HCT116 (cell line): Measurements from ENCODE around the gene NAALAD2. TPM values are rescaled to one million over a fixed set of nuclear protein-coding genes. Genes with fewer than 3 reads are reported as not detected.
"Not testable (repeated sequence)": the region's sequence is repeated elsewhere in the genome, so short reads cannot be mapped to it uniquely, and the experiment has no call there.

Experiments
- ATAC-seq: fragments of 200-7000 bp; cut with Tn5 transposase; 2 replicates; pipeline ENCODE4 v1.9.1; 2020; ENCODE audit warnings: mild to moderate bottlenecking, moderate library complexity
- BruUV-seq: library from RNA; stranded (reverse); fragments of 400-500 nt; replicated peaks from 2 replicates; lab custom pipeline; 2021; lab: Mats Ljungman, UMichigan
- CTCF ChIA-PET: fragments of 300-600 bp; sonication (Branson Sonifier 250); formaldehyde crosslinking; loops from one replicate; lab custom pipeline; 2021; ENCODE audit warnings: antibody characterized with exemption; lab: Charles Lee
- POLR2A ChIA-PET: fragments of 300-600, 350-600 bp; sonication (Branson Sonifier 250); formaldehyde crosslinking; loops from one replicate; lab custom pipeline; 2021; ENCODE audit warnings: antibody characterized with exemption; lab: Charles Lee
- RAD21 ChIA-PET, 2 experiments: fragments of 300-600 bp; sonication (Branson Sonifier 250); formaldehyde crosslinking; loops; one replicate each; lab custom pipeline; 2023; ENCODE audit warnings: low total read pairs in 2 of 2; ENCODE audit not compliant: uncharacterized antibody in 2 of 2, unreplicated experiment in 2 of 2, low non-redundant PET in 1 of 2; lab: Charles Lee
- DNase-seq: peaks from one replicate; pipeline ENCODE4 v3.0.0-alpha.2; 2010; ENCODE audit warnings: low read depth, low spot score
- H2AFZ ChIP-seq: fragments of 200-600 bp; shearing (Covaris generic), sonication (generic); 2 replicates; pipeline ENCODE4 v1.6.1; 2017; ENCODE audit warnings: low read depth, mixed run types, mixed read lengths, antibody characterized with exemption, low read length; ENCODE audit not compliant: poor library complexity, severe bottlenecking
- H3K27ac ChIP-seq: 2 replicates; pipeline ENCODE4 v1.5.1; 2012; ENCODE audit warnings: low read depth, low read length
- H3K27me3 ChIP-seq: fragments of 200-600 bp; sonication (generic); 2 replicates; pipeline ENCODE4 v1.6.1; 2016; ENCODE audit warnings: mixed run types, low read length, mixed read lengths; ENCODE audit not compliant: insufficient read depth
- H3K36me3 ChIP-seq, 2 experiments: fragments of 200-500 bp in 1 of 2; fragments of 200-600 bp in 1 of 2; sonication (Bioruptor generic) in 1 of 2; sonication (generic) in 1 of 2; 2 replicates each; pipeline versions ENCODE4 v1.5.1 to v1.6.1; 2014 to 2016; ENCODE audit warnings: low read length in 2 of 2, inconsistent platforms in 1 of 2, mixed read lengths in 1 of 2, mixed run types in 1 of 2; ENCODE audit not compliant: insufficient read depth in 2 of 2, control insufficient read depth in 1 of 2
- H3K4me1 ChIP-seq, 2 experiments: fragments of 200-600 bp in 1 of 2; sonication (generic) in 1 of 2; 2 replicates each; pipeline versions ENCODE4 v1.5.1 to v1.6.1; 2012 to 2017; ENCODE audit warnings: low read length in 2 of 2, inconsistent platforms in 1 of 2, mild to moderate bottlenecking in 1 of 2, mixed read lengths in 1 of 2, mixed run types in 1 of 2, moderate library complexity in 1 of 2; ENCODE audit not compliant: insufficient read depth in 2 of 2, control insufficient read depth in 1 of 2
- H3K4me2 ChIP-seq: fragments of 200-600 bp; sonication (generic); 2 replicates; pipeline ENCODE4 v1.6.1; 2017; ENCODE audit warnings: mixed run types, low read length, mixed read lengths
- H3K4me3 ChIP-seq, 2 experiments: fragments of 200-600 bp in 1 of 2; sonication (generic) in 1 of 2; replicated peaks in 1 of 2; 2 replicates each; pipeline ENCODE4 v1.5.1; 2011 to 2016; ENCODE audit warnings: low read length in 2 of 2, control low read depth in 1 of 2, low read depth in 1 of 2, mild to moderate bottlenecking in 1 of 2, mixed read lengths in 1 of 2, mixed run types in 1 of 2
- H3K79me2 ChIP-seq: fragments of 200-600 bp; sonication (generic); 2 replicates; pipeline ENCODE4 v1.6.1; 2017; ENCODE audit warnings: mild to moderate bottlenecking, mixed run types, low read length, moderate library complexity, mixed read lengths; ENCODE audit not compliant: insufficient read depth
- H3K9ac ChIP-seq: fragments of 200-600 bp; sonication (generic); 2 replicates; pipeline ENCODE4 v1.6.1; 2016; ENCODE audit warnings: low read length, mixed read lengths
- H3K9me2 ChIP-seq: fragments of 200-600 bp; sonication (generic), shearing (Covaris generic); 2 replicates; pipeline ENCODE4 v1.6.1; 2017; ENCODE audit warnings: mixed run types, mild to moderate bottlenecking, moderate library complexity; ENCODE audit not compliant: insufficient read depth
- H3K9me3 ChIP-seq, 2 experiments: fragments of 200-500 bp in 1 of 2; fragments of 200-600 bp in 1 of 2; sonication (Bioruptor generic) in 1 of 2; sonication (generic) in 1 of 2; 2 replicates each; pipeline ENCODE4 v1.6.1; 2014 to 2017; ENCODE audit warnings: low read length in 2 of 2, mixed read lengths in 2 of 2, inconsistent platforms in 1 of 2, low read depth in 1 of 2, mild to moderate bottlenecking in 1 of 2, mixed run types in 1 of 2, moderate library complexity in 1 of 2; ENCODE audit not compliant: control insufficient read depth in 1 of 2, insufficient read depth in 1 of 2
- H4K20me1 ChIP-seq: fragments of 200-600 bp; sonication (generic), shearing (Covaris generic); 2 replicates; pipeline ENCODE4 v1.6.1; 2017; ENCODE audit warnings: mixed run types, mild to moderate bottlenecking, moderate library complexity; ENCODE audit not compliant: insufficient read depth
- ELF1 ChIP-seq: IDR thresholded peaks from 2 replicates; pipeline ENCODE4 v1.6.1; 2012; ENCODE audit warnings: low read depth, borderline replicate concordance
- RAD21 ChIP-seq: IDR thresholded peaks from 2 replicates; pipeline ENCODE4 v1.6.1; 2012; ENCODE audit warnings: low read depth, mild to moderate bottlenecking
- intact Hi-C: fragments of 100-400 bp; cut with micrococcal nuclease; formaldehyde crosslinking; loops from 2 replicates; pipeline ENCODE4 v1.10.0; 2022
- total RNA-seq: library from RNA; stranded (reverse); gene quantifications from one replicate; pipeline ENCODE4 v1.2.1, GENCODE V29; 2021; ENCODE audit not compliant: unreplicated experiment
- TF ChIP-seq, protein P1 (sequence below), 3 experiments: fragments of 200-600 bp in 1 of 3; sonication (generic) in 1 of 3; IDR thresholded peaks in 2 of 3; conservative IDR thresholded peaks in 1 of 3; 2 replicates each; pipeline ENCODE4 v1.5.1; 2012 to 2017; ENCODE audit warnings: low read depth in 2 of 3, low read length in 2 of 3, antibody characterized with exemption in 1 of 3, borderline replicate concordance in 1 of 3, control low read depth in 1 of 3, mild to moderate bottlenecking in 1 of 3, mixed read lengths in 1 of 3, mixed run types in 1 of 3, moderate library complexity in 1 of 3; ENCODE audit not compliant: insufficient read depth in 1 of 3

The NAALAD2 gene
- total RNA-seq, 1 experiment from 2014 or later: not detected

DNA sequence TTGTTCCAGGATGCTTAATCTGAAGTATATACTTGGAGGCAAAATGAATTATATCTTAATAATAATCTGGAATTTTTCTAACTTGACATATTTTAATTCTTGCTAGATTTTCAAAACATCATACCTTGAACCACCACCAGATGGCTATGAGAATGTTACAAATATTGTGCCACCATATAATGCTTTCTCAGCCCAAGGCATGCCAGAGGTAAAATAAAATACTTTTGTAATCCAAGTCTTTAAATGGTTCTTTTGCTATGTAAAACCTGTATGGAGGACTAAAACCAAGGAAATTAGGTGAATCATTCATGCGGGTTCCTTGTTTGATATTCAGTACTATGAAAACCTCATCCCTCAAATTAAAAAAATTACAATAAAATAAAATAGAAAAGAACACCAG is 14.4 kb downstream of the NAALAD2 start:
- ChIA-PET CTCF (no interaction called here), POLR2A (no interaction called here), RAD21 (no interaction called here)
- H3K4me1 ChIP-seq: no peaks in the 10 kb centered on the region
- H3K79me2 ChIP-seq: no peaks in the 10 kb centered on the region
- BruUV-seq: no TSS peak
- DNase-seq: no peak
- H3K27me3 ChIP-seq: peaks cover 10% of the 10 kb centered on the region
- intact Hi-C loops: no loop called here
- H3K4me3 ChIP-seq: no peak overlapping the region
- H2AFZ ChIP-seq: no peak overlapping the region
- H3K4me2 ChIP-seq: no peak overlapping the region
- no peaks in the 10 kb centered on the region for H3K9me3 ChIP-seq
- H3K36me3 ChIP-seq: no peaks in the 10 kb centered on the region
- no peak overlapping the region for H3K27ac ChIP-seq
- TF ChIP-seq ELF1: no peak
- peak; percentile 6; the same call in 1 of the 2 replicates for TF ChIP-seq RAD21
- TF ChIP-seq, protein P1, sequence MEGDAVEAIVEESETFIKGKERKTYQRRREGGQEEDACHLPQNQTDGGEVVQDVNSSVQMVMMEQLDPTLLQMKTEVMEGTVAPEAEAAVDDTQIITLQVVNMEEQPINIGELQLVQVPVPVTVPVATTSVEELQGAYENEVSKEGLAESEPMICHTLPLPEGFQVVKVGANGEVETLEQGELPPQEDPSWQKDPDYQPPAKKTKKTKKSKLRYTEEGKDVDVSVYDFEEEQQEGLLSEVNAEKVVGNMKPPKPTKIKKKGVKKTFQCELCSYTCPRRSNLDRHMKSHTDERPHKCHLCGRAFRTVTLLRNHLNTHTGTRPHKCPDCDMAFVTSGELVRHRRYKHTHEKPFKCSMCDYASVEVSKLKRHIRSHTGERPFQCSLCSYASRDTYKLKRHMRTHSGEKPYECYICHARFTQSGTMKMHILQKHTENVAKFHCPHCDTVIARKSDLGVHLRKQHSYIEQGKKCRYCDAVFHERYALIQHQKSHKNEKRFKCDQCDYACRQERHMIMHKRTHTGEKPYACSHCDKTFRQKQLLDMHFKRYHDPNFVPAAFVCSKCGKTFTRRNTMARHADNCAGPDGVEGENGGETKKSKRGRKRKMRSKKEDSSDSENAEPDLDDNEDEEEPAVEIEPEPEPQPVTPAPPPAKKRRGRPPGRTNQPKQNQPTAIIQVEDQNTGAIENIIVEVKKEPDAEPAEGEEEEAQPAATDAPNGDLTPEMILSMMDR (IDR thresholded peaks at IDR 0.05 in 2 of 3, conservative IDR thresholded peaks at IDR 0.05 in 1 of 3; ENCODE audit: borderline replicate concordance in 1 of 3, insufficient read depth in 1 of 3, low read depth in 2 of 3, low read length in 2 of 3): 0 out of 6 replicates have a peak, but pooled peaks of 1 of the 3 experiments have one; percentile 19
- H3K9me2 ChIP-seq: no peaks in the 10 kb centered on the region
- no peak for ATAC-seq
- no peaks in the 10 kb centered on the region for H4K20me1 ChIP-seq
- H3K9ac ChIP-seq: no peak overlapping the region

DNA sequence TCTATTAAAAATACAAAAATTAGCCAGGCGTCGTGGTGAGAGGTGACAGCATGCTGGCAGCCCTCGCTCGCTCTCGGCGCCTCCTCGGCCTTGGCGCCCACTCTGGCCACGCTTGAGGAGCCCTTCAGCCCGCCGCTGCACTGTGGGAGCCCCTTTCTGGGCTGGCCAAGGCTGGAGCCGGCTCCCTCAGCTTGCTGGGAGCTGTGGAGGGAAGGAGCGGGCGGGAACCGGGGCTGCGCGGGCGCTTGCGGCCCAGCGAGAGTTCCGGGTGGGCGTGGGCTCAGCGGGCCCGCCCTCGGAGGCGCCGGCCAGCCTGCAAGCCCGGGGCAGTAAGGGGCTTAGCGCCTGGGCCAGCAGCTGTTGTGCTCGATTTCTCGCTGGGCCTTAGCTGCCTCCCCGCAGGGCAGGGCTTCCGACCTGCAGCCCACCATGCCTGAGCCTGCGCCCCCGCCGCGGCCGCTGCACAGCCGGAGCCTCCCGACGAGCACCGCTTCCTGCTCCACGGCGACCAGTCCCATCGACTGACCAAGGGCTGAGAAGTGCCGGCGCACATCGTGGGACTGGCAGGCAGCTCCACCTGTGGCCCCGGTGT is 32.6 kb downstream of the NAALAD2 start:
- H3K4me3 ChIP-seq, intact Hi-C loops, CTCF ChIA-PET, H2AFZ ChIP-seq, H3K9me2 ChIP-seq, DNase-seq, H3K4me1 ChIP-seq, POLR2A ChIA-PET, H3K27ac ChIP-seq, H4K20me1 ChIP-seq, RAD21 ChIA-PET, H3K79me2 ChIP-seq, H3K9me3 ChIP-seq, ATAC-seq, BruUV-seq, H3K36me3 ChIP-seq, H3K4me2 ChIP-seq, H3K9ac ChIP-seq: not testable (repeated sequence)
- peaks cover 22% of the 10 kb centered on the region for H3K27me3 ChIP-seq

DNA sequence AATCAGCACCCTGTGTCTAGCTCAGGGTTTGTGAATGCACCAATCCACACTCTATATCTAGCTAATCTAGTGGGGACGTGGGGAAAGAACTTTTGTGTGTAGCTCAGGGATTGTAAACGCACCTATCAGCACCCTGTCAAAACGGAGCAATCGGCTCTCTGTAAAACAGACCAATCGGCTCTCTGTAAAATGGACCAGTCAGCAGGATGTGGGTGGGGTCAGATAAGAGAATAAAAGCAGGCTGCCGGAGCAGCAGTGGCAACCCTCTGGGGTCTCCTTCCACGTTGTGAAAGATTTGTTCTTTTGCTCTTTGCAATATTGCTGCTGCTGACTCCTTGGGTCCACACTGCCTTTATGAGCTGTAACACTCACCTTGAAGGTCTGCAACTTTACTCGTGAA is 33.2 kb downstream of the NAALAD2 start:
- BruUV-seq, H3K9me2 ChIP-seq, POLR2A ChIA-PET, H2AFZ ChIP-seq, intact Hi-C loops, H3K9ac ChIP-seq, H3K27ac ChIP-seq, H3K4me1 ChIP-seq, DNase-seq, H3K36me3 ChIP-seq, H3K79me2 ChIP-seq, H3K9me3 ChIP-seq, H3K4me2 ChIP-seq, ATAC-seq, RAD21 ChIA-PET, H3K4me3 ChIP-seq, CTCF ChIA-PET, H4K20me1 ChIP-seq: not testable (repeated sequence)
- H3K27me3 ChIP-seq: peaks cover 21% of the 10 kb centered on the region
